Measurements from ENCODE around the gene ADK. TPM values are rescaled to one million over a fixed set of nuclear protein-coding genes. Genes with fewer than 3 reads are reported as not detected.
"Not testable (repeated sequence)": the region's sequence is repeated elsewhere in the genome, so short reads cannot be mapped to it uniquely, and the experiment has no call there.

The ADK gene
- total RNA-seq, 1 experiment from 2014 or later, result 26.5 TPM

- H3K36me3 ChIP-seq, result no peaks in the 10 kb centered on the region; the same call in 1 of the 2 replicates
- no peaks in the 10 kb centered on the region for H3K27me3 ChIP-seq
- no peak overlapping the region for H3K4me3 ChIP-seq
- DNase-seq, result peak; percentile 54
- H3K9me3 ChIP-seq, result no peaks in the 10 kb centered on the region
Observed at GRCh38 chr10:74293686-74294371, 142.8 kb downstream of the ADK start.

GRCh38 chr10:74297389-74298080 is 146.5 kb downstream of the ADK start:
- Histone ChIP-seq H3K4me3 (no peak overlapping the region), H3K9me3 (no peaks in the 10 kb centered on the region), H3K27me3 (no peaks in the 10 kb centered on the region), H3K36me3 (no peaks in the 10 kb centered on the region; the same call in 1 of the 2 replicates)
- no peak for DNase-seq

GRCh38 chr10:74300074-74300621 is 149.1 kb downstream of the ADK start:
- not testable (repeated sequence) for H3K9me3 ChIP-seq, DNase-seq, H3K36me3 ChIP-seq, H3K4me3 ChIP-seq, H3K27me3 ChIP-seq

GRCh38 chr10:74300666-74301065 is 149.6 kb downstream of the ADK start:
- no peaks in the 10 kb centered on the region for H3K9me3 ChIP-seq
- H3K4me3 ChIP-seq, result no peak overlapping the region
- H3K36me3 ChIP-seq, result no peaks in the 10 kb centered on the region; the same call in 1 of the 2 replicates
- DNase-seq, result no peak
- no peaks in the 10 kb centered on the region for H3K27me3 ChIP-seq

- no peak for DNase-seq
- H3K36me3 ChIP-seq, result no peaks in the 10 kb centered on the region
- no peaks in the 10 kb centered on the region for H3K9me3 ChIP-seq
- H3K4me3 ChIP-seq, result no peak overlapping the region
- H3K27me3 ChIP-seq, result no peaks in the 10 kb centered on the region
Observed at GRCh38 chr10:74305730-74306129, 154.7 kb downstream of the ADK start.

- DNase-seq, result no peak
- H3K27me3 ChIP-seq, result no peaks in the 10 kb centered on the region
- no peaks in the 10 kb centered on the region for H3K9me3 ChIP-seq
- H3K36me3 ChIP-seq, result no peaks in the 10 kb centered on the region
- H3K4me3 ChIP-seq, result no peak overlapping the region
Observed at GRCh38 chr10:74306227-74306982, 155.4 kb downstream of the ADK start.

- Histone ChIP-seq H3K27me3 (no peaks in the 10 kb centered on the region), H3K9me3 (no peaks in the 10 kb centered on the region), H3K36me3 (no peaks in the 10 kb centered on the region), H3K4me3 (no peak overlapping the region)
- no peak for DNase-seq
Observed at GRCh38 chr10:74307061-74307651, 156.1 kb downstream of the ADK start.

- DNase-seq, result no peak
- H3K9me3 ChIP-seq, result no peaks in the 10 kb centered on the region
- no peaks in the 10 kb centered on the region for H3K36me3 ChIP-seq
- H3K27me3 ChIP-seq, result no peaks in the 10 kb centered on the region
- no peak overlapping the region for H3K4me3 ChIP-seq
Observed at GRCh38 chr10:74310652-74311257, 159.7 kb downstream of the ADK start.

- no peaks in the 10 kb centered on the region for H3K27me3 ChIP-seq
- no peak for DNase-seq
- no peak overlapping the region for H3K4me3 ChIP-seq
- no peaks in the 10 kb centered on the region for H3K9me3 ChIP-seq
- H3K36me3 ChIP-seq, result no peaks in the 10 kb centered on the region
Observed at GRCh38 chr10:74314166-74314565, 163.1 kb downstream of the ADK start.

- Histone ChIP-seq H3K27me3 (no peaks in the 10 kb centered on the region), H3K36me3 (no peaks in the 10 kb centered on the region), H3K9me3 (peaks cover 4% of the 10 kb centered on the region; the same call in 1 of the 2 replicates), H3K4me3 (no peak overlapping the region)
- no peak for DNase-seq
Observed at GRCh38 chr10:74320026-74320425, 169.0 kb downstream of the ADK start.

- no peaks in the 10 kb centered on the region for H3K36me3 ChIP-seq
- H3K9me3 ChIP-seq, result peaks cover 4% of the 10 kb centered on the region; the same call in 1 of the 2 replicates
- no peak for DNase-seq
- H3K4me3 ChIP-seq, result no peak overlapping the region
- no peaks in the 10 kb centered on the region for H3K27me3 ChIP-seq
Observed at GRCh38 chr10:74320717-74321116, 169.7 kb downstream of the ADK start.

GRCh38 chr10:74322141-74322540 is 171.1 kb downstream of the ADK start:
- H3K36me3 ChIP-seq, result no peaks in the 10 kb centered on the region
- peaks cover 4% of the 10 kb centered on the region; the same call in 1 of the 2 replicates for H3K9me3 ChIP-seq
- no peaks in the 10 kb centered on the region for H3K27me3 ChIP-seq
- DNase-seq, result no peak
- H3K4me3 ChIP-seq, result no peak overlapping the region

- no peaks in the 10 kb centered on the region for H3K36me3 ChIP-seq
- DNase-seq, result no peak
- H3K27me3 ChIP-seq, result no peaks in the 10 kb centered on the region
- H3K9me3 ChIP-seq, result peaks cover 4% of the 10 kb centered on the region; the same call in 1 of the 2 replicates
- no peak overlapping the region for H3K4me3 ChIP-seq
Observed at GRCh38 chr10:74322565-74322964, 171.5 kb downstream of the ADK start.

GRCh38 chr10:74328388-74328787 is 177.4 kb downstream of the ADK start:
- H3K27me3 ChIP-seq, result no peaks in the 10 kb centered on the region
- H3K9me3 ChIP-seq, result no peaks in the 10 kb centered on the region
- DNase-seq, result no peak
- H3K4me3 ChIP-seq, result no peak overlapping the region
- H3K36me3 ChIP-seq, result peaks cover 2% of the 10 kb centered on the region; the same call in 1 of the 2 replicates

GRCh38 chr10:74329873-74330272 is 178.9 kb downstream of the ADK start:
- peak; percentile 25 for DNase-seq
- no peaks in the 10 kb centered on the region for H3K27me3 ChIP-seq
- H3K36me3 ChIP-seq, result peaks cover 2% of the 10 kb centered on the region; the same call in 1 of the 2 replicates
- no peaks in the 10 kb centered on the region for H3K9me3 ChIP-seq
- H3K4me3 ChIP-seq, result no peak overlapping the region

GRCh38 chr10:74330646-74331045 is 179.6 kb downstream of the ADK start:
- no peaks in the 10 kb centered on the region for H3K9me3 ChIP-seq
- peaks cover 2% of the 10 kb centered on the region; the same call in 1 of the 2 replicates for H3K36me3 ChIP-seq
- H3K4me3 ChIP-seq, result no peak overlapping the region
- H3K27me3 ChIP-seq, result no peaks in the 10 kb centered on the region
- no peak for DNase-seq

Measured in MG63 (cell line).